Ishikawa (cell line): ENCODE results near the gene C13orf42.

Experiments
- CEBPB ChIP-seq: IDR thresholded peaks from 2 replicates; pipeline ENCODE4 v1.6.1; 2012
- RAD21 ChIP-seq: IDR thresholded peaks from 2 replicates; pipeline ENCODE4 v1.6.1; 2012; ENCODE audit warnings: low read depth
- TF ChIP-seq, protein P1 (sequence below): IDR thresholded peaks from 2 replicates; pipeline ENCODE4 v1.6.1; 2012

- TF ChIP-seq, protein P1, sequence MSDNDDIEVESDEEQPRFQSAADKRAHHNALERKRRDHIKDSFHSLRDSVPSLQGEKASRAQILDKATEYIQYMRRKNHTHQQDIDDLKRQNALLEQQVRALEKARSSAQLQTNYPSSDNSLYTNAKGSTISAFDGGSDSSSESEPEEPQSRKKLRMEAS: no peak
- TF ChIP-seq RAD21: no peak
- no peak for TF ChIP-seq CEBPB
These were observed 9.3 kb downstream of the C13orf42 start for GRCh38 chr13:51101636-51102235.
